ENCODE results near the gene TIAM1. TPM values are rescaled to one million over a fixed set of nuclear protein-coding genes. Genes with fewer than 3 reads are reported as not detected.
A peak's percentile ranks its signal among the peaks of the same experiment; 100 is the strongest.

The TIAM1 gene
- polyA plus RNA-seq, 1 donor from 2014 or later: 0.54 TPM

DNA sequence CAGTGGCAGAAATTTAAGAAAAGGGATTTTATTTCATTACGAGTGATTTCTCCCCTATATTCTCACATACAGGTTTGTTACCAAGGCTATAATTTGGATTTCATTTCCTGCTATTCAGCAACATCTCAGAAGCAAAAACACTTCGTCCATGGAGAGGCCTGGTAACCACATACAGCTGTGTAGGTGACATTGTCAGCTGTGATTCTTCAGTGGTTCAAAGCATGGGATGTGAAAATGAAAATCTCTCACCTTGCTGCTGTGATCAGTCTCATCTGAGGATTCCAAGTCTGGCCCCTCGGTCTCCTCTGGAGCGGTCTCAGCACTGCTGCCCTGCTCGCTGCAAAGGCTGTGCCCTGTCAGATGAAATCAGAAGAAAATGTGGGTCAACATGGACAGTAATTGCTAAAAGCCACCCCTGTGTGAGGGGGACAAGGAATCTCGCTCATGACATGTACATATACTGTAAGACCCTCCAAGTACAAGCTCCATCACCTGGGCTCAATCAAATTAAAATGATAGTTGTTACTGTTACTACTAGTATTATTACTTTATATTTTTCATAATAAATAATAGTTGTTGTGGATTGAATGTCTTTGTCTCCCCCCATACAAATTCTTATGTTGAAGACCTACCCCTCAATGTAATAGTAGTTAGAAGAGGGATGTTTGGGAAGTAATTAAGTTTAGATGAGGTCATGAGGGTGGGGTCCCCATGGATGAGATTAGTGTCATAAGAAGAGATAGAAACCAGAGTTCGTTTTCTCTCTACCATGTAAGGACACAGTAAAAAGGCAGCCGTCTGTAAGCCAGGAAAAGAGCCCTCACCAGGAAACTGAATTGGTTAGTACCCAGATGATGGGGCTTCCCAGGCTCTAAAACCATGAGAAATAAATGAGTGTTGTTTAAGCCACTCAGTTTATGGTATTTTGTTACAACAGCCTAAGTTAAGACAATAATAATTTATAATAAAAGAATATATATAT, 179.1 kb downstream of the TIAM1 start:
- Mint-ChIP-seq H3K27ac (peak overlapping the region in 1 of 3 donors; percentile 46), H3K4me1 (peaks cover 0 to 6% (median 4%) of the 10 kb centered on the region in 3 donors), H3K27me3 (peaks cover 5% of the 10 kb centered on the region)

DNA sequence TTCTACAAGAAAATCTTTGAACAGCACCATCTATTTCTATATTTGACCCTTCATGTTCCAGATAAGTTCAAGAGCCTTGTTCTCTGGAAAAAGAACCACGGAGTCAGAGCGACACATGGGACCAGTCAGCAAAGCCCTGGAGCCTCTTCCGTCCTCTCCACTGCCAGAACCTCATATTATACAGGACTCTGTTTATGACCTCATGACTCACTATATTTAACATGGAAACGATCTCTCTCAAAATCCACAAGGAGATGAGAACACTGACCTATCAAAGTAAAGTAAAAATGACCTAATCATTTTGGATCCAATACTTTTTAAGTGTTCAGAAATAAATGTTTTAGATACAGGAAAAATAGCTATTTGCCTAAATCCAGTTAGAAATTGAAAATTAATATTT, 181.2 kb downstream of the TIAM1 start:
- H3K27ac Mint-ChIP-seq: no peak overlapping the region
- H3K9me3 Mint-ChIP-seq: peaks cover 0 to 1% (median under 1%) of the 10 kb centered on the region in 3 donors
- H3K36me3 Mint-ChIP-seq: peaks cover 2% of the 10 kb centered on the region
- H3K4me1 Mint-ChIP-seq: peaks cover 0 to 6% (median 4%) of the 10 kb centered on the region in 3 donors
- no peak overlapping the region for H3K4me3 Mint-ChIP-seq
- peaks cover 5% of the 10 kb centered on the region for H3K27me3 Mint-ChIP-seq

More for the DNA sequence above, 179.1 kb downstream of the TIAM1 start:
- Mint-ChIP-seq H3K36me3 (peaks cover 2% of the 10 kb centered on the region), H3K4me3 (no peak overlapping the region), H3K9me3 (no peaks in the 10 kb centered on the region)

DNA sequence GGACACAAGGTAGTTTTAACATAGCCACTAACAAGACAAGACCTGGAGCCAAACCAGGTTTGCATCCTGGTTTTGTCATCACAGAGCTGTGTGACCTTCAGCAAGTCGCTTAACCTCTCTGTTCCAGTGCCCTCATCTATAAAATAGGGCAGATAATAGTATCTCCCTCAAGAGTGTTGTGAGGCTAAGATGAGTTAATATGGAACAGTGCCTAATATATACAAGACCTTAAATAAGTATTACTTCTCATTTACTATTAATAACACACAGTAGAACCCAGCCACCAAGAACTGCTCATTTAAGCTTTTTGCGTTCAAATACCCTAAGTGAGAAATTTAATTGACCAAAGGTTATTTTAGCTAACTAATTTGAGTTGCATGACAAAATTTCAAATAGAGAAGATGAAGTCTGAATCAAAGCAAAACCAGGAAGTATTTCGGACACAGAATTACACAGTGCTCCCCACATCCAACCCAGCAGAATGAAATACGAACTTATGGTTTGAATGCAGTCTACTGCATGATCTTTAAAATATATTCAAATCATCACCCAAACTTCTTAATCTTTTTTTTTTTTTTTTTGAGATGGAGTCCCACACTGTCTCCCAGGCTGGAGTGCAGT, 181.9 kb downstream of the TIAM1 start:
- Mint-ChIP-seq H3K9me3 (peaks cover 1 to 7% (median 4%) of the 10 kb centered on the region in 3 donors), H3K27ac (no peak overlapping the region), H3K4me1 (peaks cover 0 to 6% (median 4%) of the 10 kb centered on the region in 3 donors), H3K27me3 (peaks cover 5% of the 10 kb centered on the region), H3K4me3 (no peak overlapping the region), H3K36me3 (peaks cover 2% of the 10 kb centered on the region)

DNA sequence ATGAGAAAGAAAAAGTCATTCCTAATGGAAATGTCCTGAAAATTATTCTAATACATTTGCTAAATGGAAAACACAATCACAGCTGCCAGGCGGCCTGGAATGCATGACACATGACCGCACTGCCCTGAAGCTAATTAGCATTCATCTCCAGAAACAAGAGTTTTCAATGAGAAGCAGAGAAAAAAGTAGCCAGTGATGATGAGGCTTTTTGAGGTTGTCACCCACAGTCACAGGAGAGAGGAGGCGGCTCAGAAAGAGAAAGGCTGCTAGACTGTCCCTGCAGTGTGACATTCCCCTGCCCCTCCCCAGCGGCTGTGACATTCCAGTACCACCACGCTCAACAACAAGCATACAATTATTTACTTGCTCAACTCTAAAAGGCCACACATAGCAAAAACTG, 182.9 kb downstream of the TIAM1 start:
- Mint-ChIP-seq H3K4me1 (peaks cover 0 to 6% (median 4%) of the 10 kb centered on the region in 3 donors), H3K27ac (no peak overlapping the region), H3K36me3 (peaks cover 2% of the 10 kb centered on the region), H3K9me3 (peaks cover 1 to 14% (median 7%) of the 10 kb centered on the region in 3 donors), H3K27me3 (peaks cover 5% of the 10 kb centered on the region), H3K4me3 (no peak overlapping the region)

DNA sequence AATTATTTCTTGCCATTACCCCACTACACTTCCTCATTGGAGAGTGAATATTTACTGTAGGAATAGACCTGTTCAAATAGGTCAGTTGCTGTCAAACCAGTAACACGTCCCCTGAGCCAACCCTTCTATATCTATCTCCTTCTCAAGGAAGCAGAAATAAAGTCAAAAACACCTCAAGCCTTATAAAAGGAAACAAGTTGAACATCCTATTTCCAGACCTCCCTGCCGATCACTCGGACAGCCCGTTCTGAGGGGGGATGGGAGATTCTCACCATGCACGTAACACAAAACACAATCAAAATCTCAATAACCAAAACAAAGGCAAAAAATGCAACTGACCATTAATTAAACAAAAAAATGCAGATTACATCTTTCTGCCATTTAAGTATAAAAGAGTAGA, 184.3 kb downstream of the TIAM1 start:
- Mint-ChIP-seq H3K4me1 (peaks cover 0 to 6% (median 4%) of the 10 kb centered on the region in 3 donors), H3K27ac (no peak overlapping the region), H3K9me3 (peaks cover 1 to 18% (median 9%) of the 10 kb centered on the region in 3 donors), H3K27me3 (peaks cover 5% of the 10 kb centered on the region), H3K4me3 (peak overlapping the region in 1 of 4 donors; percentile 75), H3K36me3 (no peaks in the 10 kb centered on the region)

DNA sequence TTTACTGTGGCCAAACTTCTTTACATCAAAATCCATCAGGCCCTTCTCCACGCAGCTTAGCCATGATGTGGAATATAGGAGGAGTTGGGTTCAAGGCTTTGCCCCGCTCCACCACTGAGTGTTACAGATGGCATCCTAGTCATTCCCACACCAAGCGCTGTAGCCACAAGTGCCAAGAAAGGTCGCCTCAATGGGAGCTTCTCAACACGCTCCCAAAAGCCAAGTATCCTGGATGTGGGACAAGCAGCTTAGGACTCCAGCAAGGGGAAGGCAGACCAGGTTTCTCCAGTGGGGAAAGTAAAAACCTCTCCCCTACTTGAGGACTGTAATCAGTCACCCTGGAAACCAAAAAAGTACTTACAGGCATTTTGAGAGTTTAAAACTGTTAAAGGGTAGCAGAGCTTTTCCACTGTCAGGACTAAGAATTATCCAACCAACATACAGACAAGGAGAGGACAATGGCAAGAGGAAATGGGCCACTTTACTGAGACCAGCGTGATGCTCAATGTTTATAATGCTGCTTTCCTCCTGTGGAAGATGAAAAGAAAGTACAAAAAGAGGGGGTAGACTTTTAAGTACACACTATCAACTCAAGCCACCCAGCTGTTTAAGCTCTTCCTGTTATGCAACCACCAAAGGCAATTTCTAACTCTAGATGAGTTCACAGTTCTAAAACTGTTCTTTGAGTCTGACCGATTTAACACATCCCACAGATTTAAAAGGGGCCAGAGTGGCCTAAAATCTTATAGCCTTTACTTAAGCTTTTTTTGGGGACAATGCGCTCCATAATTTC, 185.1 kb downstream of the TIAM1 start:
- Mint-ChIP-seq H3K9me3 (peaks cover 5 to 21% (median 12%) of the 10 kb centered on the region in 3 donors), H3K4me3 (no peak overlapping the region), H3K36me3 (no peaks in the 10 kb centered on the region), H3K4me1 (peaks cover 0 to 6% (median 5%) of the 10 kb centered on the region in 3 donors), H3K27me3 (peaks cover 5% of the 10 kb centered on the region), H3K27ac (no peak overlapping the region)

DNA sequence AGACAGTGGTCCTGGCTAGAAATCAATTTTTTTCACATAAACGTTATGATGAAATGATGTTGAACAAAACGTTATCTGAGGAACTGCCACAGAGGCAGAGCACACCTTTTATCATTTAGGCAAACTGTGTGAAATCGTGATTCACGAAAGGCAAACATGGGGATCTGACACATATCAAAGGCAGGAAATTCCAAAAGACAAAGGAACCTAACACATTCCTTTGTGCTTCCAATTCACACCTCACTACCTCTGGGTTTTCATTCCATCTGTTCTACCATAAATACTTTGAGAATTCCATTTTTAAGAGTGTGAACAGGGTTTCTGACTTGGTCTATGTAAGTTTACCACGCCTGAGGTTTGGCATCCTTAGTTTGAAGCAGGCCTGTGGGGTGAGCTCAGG, 186.3 kb downstream of the TIAM1 start:
- H3K4me3 Mint-ChIP-seq: no peak overlapping the region
- peaks cover 6 to 21% (median 12%) of the 10 kb centered on the region in 3 donors for H3K9me3 Mint-ChIP-seq
- peaks cover 5% of the 10 kb centered on the region for H3K27me3 Mint-ChIP-seq
- peaks cover 0 to 4% (median 3%) of the 10 kb centered on the region in 3 donors for H3K4me1 Mint-ChIP-seq
- H3K36me3 Mint-ChIP-seq: no peaks in the 10 kb centered on the region
- no peak overlapping the region for H3K27ac Mint-ChIP-seq

DNA sequence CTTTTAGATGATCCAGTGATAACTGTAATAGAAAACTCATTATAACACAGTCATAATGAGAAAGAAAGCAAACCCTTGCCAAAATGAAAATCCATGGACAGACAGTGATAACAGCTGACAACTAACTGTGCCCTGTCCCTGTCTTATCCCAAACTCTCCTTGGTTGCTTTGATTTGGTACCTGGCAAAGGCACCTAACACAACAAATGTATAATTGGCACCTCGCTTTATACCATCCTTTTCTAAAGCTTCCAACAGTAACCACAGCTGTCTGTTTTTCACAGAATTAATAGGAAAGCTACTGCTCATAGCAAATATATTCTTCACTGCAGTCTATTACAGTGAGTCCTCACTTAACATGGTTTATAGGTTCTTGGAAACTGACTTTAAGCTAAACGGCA, 187.4 kb downstream of the TIAM1 start:
- Mint-ChIP-seq H3K36me3 (no peaks in the 10 kb centered on the region), H3K27ac (no peak overlapping the region), H3K4me1 (peaks cover 0 to 1% (median 0%) of the 10 kb centered on the region in 3 donors), H3K4me3 (no peak overlapping the region), H3K9me3 (peaks cover 6 to 21% (median 12%) of the 10 kb centered on the region in 3 donors), H3K27me3 (no peaks in the 10 kb centered on the region)

DNA sequence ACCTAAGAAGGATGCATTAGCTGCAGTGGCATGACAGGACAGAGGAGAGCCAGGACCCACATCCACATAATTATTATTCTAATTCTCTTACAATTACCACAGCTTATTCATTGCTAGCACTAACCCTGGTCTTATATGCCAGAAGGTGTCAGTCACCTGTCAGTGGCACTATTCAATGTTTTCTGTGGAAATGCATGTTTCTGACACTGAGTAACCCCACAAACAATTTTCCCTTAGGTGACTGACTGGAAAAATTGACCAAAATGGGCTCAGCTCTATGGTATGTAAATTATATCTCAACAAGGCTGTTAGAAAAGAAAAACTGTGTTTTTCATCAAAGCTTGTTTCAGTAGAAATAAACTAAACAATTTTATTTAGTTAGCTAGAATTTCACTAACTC, 187.9 kb downstream of the TIAM1 start:
- Mint-ChIP-seq H3K27ac (no peak overlapping the region), H3K27me3 (no peaks in the 10 kb centered on the region), H3K9me3 (peaks cover 8 to 24% (median 14%) of the 10 kb centered on the region in 3 donors), H3K4me3 (no peak overlapping the region), H3K36me3 (no peaks in the 10 kb centered on the region), H3K4me1 (peaks cover 0 to 1% (median 0%) of the 10 kb centered on the region in 3 donors)

DNA sequence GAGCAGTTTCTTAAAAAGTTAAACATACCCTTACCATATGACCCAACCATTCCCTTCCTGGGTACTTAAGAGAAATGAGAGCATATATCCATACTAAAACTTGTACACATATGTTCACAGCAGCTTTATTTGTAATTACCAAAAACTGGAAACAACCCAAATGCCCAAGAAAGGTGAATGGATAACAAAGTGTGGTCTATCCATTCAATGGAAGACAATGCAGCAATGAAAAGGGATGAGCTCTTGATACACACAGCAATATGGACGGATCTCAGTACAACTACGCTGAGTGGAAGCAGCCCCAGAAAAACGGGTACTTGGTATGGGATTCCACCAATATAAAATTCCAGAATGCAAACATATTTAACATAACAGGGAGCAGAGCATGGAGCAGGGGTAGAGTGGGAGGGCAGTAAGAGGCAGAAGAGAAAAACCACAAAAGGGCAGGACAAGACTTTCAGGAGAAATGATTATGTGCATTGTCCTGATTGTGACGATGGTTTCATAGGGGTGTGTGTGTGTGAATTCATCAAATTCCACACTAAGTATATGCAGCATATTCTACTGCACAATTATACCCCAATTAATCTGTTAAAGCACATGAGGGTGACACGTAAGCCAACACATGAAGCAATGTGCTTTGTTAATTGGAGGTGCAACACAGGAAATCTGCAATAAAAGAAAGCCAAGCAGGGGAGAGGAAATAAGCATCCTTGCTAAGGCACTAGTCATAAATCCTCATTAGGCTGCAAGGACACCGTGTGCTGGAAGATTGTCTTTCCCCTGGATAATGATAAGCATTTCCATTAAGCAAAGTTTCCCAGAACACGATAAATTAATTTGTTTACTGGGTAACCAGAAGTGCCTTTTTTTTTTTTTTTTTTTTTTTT, 192.7 kb downstream of the TIAM1 start:
- Mint-ChIP-seq H3K4me1 (peaks cover 0 to 1% (median 0%) of the 10 kb centered on the region in 3 donors), H3K36me3 (no peaks in the 10 kb centered on the region)

DNA sequence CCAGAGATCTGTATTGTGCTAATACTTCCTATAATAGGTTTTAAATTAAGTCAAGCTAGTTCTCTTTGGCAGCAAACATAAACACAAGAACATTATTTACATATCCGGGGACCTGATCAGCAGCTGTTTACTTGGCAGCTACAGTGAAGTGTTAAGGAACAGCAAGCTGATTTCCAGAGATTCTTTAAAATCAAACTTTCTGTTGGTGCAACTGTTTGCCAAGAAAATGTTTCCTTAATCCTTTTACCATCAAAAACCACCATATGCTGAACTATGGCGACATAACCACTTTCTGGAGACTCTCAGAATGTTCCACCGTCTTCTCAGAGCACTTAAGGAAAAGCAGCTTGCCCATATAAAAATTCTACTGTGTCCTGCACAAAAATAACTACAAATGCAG, 198.8 kb downstream of the TIAM1 start:
- Mint-ChIP-seq H3K27me3 (peaks cover 1% of the 10 kb centered on the region), H3K9me3 (no peaks in the 10 kb centered on the region), H3K27ac (no peak overlapping the region), H3K4me1 (no peaks in the 10 kb centered on the region), H3K36me3 (no peaks in the 10 kb centered on the region), H3K4me3 (no peak overlapping the region)

More for the DNA sequence above, 192.7 kb downstream of the TIAM1 start:
- Mint-ChIP-seq H3K27ac (peak overlapping the region in 1 of 3 donors; percentile 57), H3K9me3 (peaks cover 7 to 13% (median 8%) of the 10 kb centered on the region in 3 donors), H3K4me3 (peak overlapping the region in 1 of 4 donors; percentile 39), H3K27me3 (no peaks in the 10 kb centered on the region)

DNA sequence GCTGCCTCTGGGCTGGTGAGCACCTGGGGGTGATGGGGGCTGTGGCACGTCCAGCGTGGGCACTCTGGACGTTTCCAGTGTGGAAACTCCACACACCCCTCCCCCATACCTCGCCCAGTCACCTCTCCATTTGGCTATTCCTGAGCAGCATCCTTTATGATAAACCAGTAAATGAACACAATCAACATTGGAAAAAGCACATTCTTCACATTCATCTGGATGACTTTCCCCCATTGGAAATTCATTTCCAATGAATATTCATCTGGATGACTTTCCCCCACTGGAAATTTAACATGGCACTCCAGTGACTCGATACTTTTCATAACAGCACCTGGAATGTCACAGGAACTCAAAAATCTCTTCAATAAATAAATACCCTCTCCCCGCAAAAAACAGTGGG, 201.0 kb downstream of the TIAM1 start:
- no peaks in the 10 kb centered on the region for H3K4me1 Mint-ChIP-seq
- H3K4me3 Mint-ChIP-seq: no peak overlapping the region
- H3K9me3 Mint-ChIP-seq: no peaks in the 10 kb centered on the region
- peaks cover 1% of the 10 kb centered on the region for H3K27me3 Mint-ChIP-seq
- H3K27ac Mint-ChIP-seq: no peak overlapping the region
- no peaks in the 10 kb centered on the region for H3K36me3 Mint-ChIP-seq

DNA sequence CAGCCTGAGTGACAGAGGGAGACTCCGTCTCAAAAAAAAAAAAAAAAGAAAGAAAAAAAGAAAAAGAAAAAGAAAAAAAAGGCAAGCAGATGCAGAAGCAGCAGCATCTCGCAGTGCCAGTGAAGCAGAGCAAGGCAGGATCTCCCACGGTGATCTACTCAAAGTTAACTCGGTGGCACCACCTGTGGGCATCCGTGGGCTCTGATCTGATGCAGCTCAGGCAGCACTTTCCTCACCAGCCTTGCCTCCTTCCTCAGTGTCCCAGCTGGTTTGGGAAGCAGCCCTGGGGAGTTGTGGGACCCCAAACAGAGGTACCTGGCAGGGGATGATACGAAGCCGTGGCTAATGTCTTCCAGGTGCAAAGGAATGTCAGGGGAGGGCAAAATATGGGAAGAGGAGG, 201.5 kb downstream of the TIAM1 start:
- no peak overlapping the region for H3K27ac Mint-ChIP-seq
- H3K4me3 Mint-ChIP-seq: no peak overlapping the region
- H3K36me3 Mint-ChIP-seq: no peaks in the 10 kb centered on the region
- H3K4me1 Mint-ChIP-seq: no peaks in the 10 kb centered on the region
- H3K27me3 Mint-ChIP-seq: peaks cover 1% of the 10 kb centered on the region
- no peaks in the 10 kb centered on the region for H3K9me3 Mint-ChIP-seq

Measured in IgD-negative memory B cell (primary cell).